SJCRH30 (cell line): ENCODE results near the gene PDS5B. TPM values are rescaled to one million over a fixed set of nuclear protein-coding genes. Genes with fewer than 3 reads are reported as not detected.

Experiments used
- DNase-seq, 2 experiments: peaks; one replicate each; pipeline ENCODE4 v3.0.0-alpha.2; 2015 to 2020
- H3K27ac ChIP-seq: fragments of 250-450 bp; sonication (Bioruptor Pico); 2 replicates; pipeline ENCODE4 v1.5.1; 2020; ENCODE audit warnings: mild to moderate bottlenecking, moderate library complexity
- H3K27me3 ChIP-seq: fragments of 250-450 bp; sonication (Bioruptor Pico); 2 replicates; pipeline ENCODE4 v1.5.1; 2020; ENCODE audit warnings: mild to moderate bottlenecking, moderate library complexity
- H3K36me3 ChIP-seq: fragments of 250-450 bp; sonication (Bioruptor Pico); 2 replicates; pipeline ENCODE4 v1.5.1; 2020; ENCODE audit warnings: mild to moderate bottlenecking, moderate library complexity
- H3K4me1 ChIP-seq: fragments of 250-450 bp; sonication (Bioruptor Pico); 2 replicates; pipeline ENCODE4 v1.5.1; 2020; ENCODE audit warnings: mild to moderate bottlenecking, moderate library complexity
- H3K4me3 ChIP-seq: fragments of 250-450 bp; sonication (Bioruptor Pico); 2 replicates; pipeline ENCODE4 v1.5.1; 2020; ENCODE audit warnings: mild to moderate bottlenecking, moderate library complexity
- H3K9me3 ChIP-seq: fragments of 250-450 bp; sonication (Bioruptor Pico); replicated peaks from 2 replicates; pipeline ENCODE4 v1.5.1; 2020; ENCODE audit warnings: mild to moderate bottlenecking, moderate library complexity
- total RNA-seq: library from RNA; depleted of rRNA; stranded (reverse); fragments of >200 nt; shearing (Covaris generic); gene quantifications from 2 replicates; pipeline ENCODE4 v1.2.3, GENCODE V29; 2014

PDS5B gene
- total RNA-seq, 1 experiment from 2014 or later = 83.7 TPM

DNA sequence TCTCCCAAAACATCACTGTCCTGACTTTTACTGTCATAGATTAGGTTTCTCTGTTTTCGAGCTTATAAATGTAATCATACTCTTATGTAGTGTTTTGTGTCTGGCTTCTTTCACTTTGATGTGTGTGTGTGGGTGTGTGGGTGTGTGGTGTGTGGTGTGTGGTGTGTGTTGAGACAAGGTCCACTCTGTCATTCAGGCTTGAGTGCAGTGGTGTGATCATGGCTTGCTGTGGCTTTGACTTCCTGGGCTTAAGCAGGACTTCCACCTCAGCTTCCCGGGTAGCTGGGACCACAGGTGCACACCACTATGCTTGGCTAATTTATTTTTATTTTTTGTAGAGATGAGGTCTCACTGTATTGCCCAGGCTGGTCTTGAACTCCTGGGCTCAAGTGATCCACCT, 59.6 kb downstream of the PDS5B start:
- no peak for DNase-seq
- no peak overlapping the region for H3K27ac ChIP-seq
- H3K9me3 ChIP-seq = no peaks in the 10 kb centered on the region
- H3K36me3 ChIP-seq = peaks cover 7% of the 10 kb centered on the region
- H3K4me3 ChIP-seq = no peak overlapping the region
- no peaks in the 10 kb centered on the region; the same call in 1 of the 2 replicates for H3K4me1 ChIP-seq
- no peaks in the 10 kb centered on the region for H3K27me3 ChIP-seq

DNA sequence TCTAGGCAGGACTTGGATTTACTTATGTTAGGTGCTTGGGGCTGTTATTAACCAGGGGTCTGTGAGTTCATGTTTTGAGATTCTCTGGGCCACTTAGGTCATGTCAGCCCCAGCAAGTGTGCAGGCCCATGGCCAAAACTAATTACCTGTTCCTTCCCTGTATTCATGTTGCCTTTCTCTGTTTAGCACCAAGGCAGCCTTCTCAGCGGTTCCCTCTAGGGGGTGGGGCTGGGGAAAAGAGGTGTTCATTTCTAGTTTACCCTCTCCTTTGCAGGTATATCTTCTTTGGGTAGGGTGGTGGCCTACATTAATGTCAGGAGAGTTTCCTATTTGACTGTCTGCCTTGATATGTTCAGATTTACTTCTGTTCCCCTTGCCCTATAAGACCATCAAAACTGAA, 61.7 kb downstream of the PDS5B start:
- no peak for DNase-seq
- no peaks in the 10 kb centered on the region for H3K27me3 ChIP-seq
- no peaks in the 10 kb centered on the region for H3K9me3 ChIP-seq
- no peak overlapping the region for H3K4me3 ChIP-seq
- H3K27ac ChIP-seq = no peak overlapping the region
- H3K4me1 ChIP-seq = no peaks in the 10 kb centered on the region; the same call in 1 of the 2 replicates
- H3K36me3 ChIP-seq = peaks cover 13% of the 10 kb centered on the region

DNA sequence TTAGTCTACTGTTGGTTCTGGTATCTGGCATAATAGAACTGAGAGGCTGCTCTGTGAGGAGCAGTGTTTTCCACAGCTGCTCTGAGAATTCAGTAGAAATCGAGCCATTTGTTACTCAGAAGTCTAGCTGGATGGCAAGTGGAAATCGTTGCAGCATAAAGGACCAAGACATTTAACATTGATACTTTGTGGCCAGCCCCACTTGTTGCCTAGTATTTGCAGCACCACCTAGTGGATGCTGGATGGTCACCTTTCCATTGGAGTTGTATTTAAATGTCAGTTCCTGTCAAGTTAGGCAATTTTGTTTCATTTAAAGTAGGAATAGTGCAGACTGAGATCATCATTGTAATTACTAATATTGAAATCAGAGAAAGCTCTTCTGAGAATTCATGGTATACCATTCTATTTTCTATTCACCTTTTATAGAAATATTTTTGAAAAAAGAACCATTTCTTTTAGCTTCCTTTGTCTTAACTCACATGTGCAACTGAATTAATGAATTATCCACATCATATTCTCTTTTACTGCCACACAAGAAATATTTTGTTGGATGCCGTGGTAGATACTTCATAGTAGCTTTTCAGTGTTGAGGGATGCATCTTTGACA, 64.6 kb downstream of the PDS5B start:
- H3K4me3 ChIP-seq = no peak overlapping the region
- DNase-seq = peak; percentile 63 to 85
- H3K27me3 ChIP-seq = no peaks in the 10 kb centered on the region
- peaks cover 8% of the 10 kb centered on the region for H3K9me3 ChIP-seq
- peaks cover 26% of the 10 kb centered on the region for H3K36me3 ChIP-seq
- no peaks in the 10 kb centered on the region; the same call in 1 of the 2 replicates for H3K4me1 ChIP-seq
- no peak overlapping the region for H3K27ac ChIP-seq

DNA sequence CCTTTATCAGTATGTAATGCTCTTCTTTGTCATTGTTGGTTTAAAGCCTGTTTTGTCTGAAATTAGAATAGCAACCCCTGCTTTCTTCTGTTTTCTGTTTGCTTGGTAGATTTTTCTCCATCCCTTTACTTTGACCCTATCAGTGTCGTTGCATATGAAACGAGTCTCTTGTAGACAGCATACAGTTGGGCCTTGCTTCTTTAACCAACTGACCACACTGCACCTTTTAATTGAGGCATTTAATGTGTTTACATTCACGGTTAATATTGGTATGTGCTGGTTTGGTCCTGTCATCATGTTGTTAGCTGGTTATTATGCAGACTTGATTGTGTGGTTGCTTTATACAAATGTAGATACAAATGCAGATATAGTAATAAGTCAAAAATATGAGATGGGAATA, 71.1 kb downstream of the PDS5B start:
- no peak for DNase-seq
- Histone ChIP-seq H3K4me1 (no peaks in the 10 kb centered on the region), H3K27ac (no peak overlapping the region), H3K27me3 (no peaks in the 10 kb centered on the region), H3K9me3 (peaks cover 20% of the 10 kb centered on the region), H3K4me3 (no peak overlapping the region), H3K36me3 (peaks cover 39% of the 10 kb centered on the region)

DNA sequence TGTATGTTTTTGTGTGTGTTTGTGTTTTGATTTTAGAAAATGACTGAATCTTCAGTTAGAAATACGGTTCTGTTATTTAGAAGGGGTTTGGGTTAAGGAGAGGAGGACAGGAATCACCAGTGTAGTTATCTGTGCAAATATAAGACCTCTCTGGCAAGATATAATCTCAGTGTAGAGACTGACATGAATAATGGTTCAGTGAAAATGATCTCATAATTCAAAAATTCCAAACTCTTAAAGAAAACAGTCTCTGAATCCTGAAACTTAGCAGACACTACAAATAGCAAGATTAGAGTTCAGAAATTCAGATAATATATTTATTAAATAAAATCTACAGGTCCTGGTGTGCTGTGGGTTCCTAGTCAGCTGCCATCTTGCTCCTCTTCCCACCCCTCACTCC, 73.5 kb downstream of the PDS5B start:
- Histone ChIP-seq H3K27ac (no peak overlapping the region), H3K9me3 (peaks cover 18% of the 10 kb centered on the region), H3K4me1 (no peaks in the 10 kb centered on the region), H3K36me3 (peaks cover 44% of the 10 kb centered on the region), H3K4me3 (no peak overlapping the region), H3K27me3 (no peaks in the 10 kb centered on the region)
- DNase-seq = no peak

DNA sequence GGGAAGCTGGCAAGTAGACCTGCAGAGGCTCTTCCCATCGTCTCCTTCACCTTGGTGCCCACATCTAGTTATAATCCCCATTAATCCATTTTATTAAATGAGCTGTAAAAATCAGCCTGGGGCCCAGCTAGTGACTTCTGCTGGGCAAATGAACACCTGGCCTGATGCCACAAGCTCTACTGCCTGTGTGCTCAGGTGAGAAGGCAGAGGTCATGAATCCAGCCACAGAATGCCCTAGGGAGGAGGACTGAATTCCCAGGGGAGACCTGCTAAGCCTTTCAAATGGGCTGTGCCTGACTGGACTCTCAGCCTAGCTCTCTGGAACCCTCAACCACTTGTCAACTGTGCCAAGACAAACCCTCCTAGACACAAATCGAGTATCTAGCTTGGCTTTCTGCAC, 74.0 kb downstream of the PDS5B start:
- no peak overlapping the region for H3K4me3 ChIP-seq
- H3K9me3 ChIP-seq = peaks cover 16% of the 10 kb centered on the region
- no peaks in the 10 kb centered on the region for H3K4me1 ChIP-seq
- no peaks in the 10 kb centered on the region for H3K27me3 ChIP-seq
- peaks cover 41% of the 10 kb centered on the region for H3K36me3 ChIP-seq
- no peak for DNase-seq
- no peak overlapping the region for H3K27ac ChIP-seq

DNA sequence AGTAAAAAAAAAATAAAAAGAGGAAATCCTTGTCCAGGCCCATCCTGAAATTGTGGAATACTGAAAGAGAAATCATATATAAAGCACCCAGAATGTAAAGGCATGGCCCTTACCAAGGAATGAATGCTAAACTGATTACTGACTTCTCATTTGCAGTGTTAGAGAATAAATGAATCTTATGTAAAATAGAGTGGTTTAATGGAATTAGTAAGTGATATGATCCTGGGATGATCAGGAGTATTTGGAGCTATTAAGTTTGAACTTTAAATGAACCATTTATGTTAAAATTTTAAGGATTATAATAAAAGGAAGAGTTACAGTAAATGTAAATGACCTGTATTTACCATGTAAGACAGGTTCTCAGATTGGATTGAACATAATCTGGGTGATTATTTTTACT, 75.4 kb downstream of the PDS5B start:
- no peak overlapping the region for H3K27ac ChIP-seq
- peaks cover 9% of the 10 kb centered on the region for H3K9me3 ChIP-seq
- H3K4me3 ChIP-seq = no peak overlapping the region
- DNase-seq = no peak
- H3K36me3 ChIP-seq = peaks cover 36% of the 10 kb centered on the region
- no peaks in the 10 kb centered on the region for H3K27me3 ChIP-seq
- H3K4me1 ChIP-seq = no peaks in the 10 kb centered on the region

DNA sequence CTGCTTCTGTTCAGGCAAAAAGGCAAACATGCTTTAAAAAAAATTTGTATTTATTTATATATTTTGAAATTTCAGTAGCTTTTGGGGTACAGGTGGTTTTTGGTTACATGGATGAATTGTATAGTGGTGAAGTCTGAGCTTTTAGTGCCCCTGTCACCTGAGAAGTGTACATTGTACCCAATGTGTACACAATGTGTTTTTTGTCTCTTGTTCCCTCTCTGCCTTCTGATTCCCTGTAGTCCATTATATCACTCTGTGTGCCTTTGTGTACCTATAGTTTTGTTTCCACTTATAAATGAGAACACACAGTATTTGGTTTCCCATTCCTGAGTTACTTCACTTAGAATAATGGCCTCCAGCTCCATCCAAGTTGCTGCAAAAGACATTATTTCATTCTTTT, 77.4 kb downstream of the PDS5B start:
- Histone ChIP-seq H3K4me3 (no peak overlapping the region), H3K4me1 (no peaks in the 10 kb centered on the region), H3K36me3 (peaks cover 46% of the 10 kb centered on the region), H3K27me3 (no peaks in the 10 kb centered on the region), H3K9me3 (no peaks in the 10 kb centered on the region), H3K27ac (no peak overlapping the region)
- DNase-seq = no peak

DNA sequence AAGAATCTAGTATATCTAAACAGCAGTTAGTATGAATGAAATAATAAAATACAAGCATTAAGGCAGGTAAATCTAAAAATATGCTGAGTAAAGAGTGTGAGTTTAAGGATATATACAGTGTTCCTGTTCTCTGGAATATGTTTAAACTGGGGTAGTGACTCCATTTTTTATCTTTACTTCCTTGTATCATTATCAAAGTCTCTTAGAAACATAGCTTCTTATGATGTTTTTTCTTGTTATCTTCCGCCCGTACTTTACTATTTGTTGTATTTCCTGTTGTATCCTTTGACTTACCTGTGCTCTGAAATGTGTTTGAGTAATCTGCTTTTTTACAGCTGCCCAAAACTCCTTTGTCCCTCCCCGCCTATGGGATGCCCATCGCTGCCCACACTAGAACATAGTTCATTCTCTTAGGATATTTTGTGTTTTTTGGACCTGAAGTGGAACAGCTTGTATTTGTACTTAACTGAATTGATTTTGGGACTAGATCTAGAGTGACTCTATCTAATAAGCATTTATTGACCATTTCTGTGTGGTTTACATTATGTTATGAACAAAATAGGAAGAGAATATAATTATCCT, 80.8 kb downstream of the PDS5B start:
- no peaks in the 10 kb centered on the region for H3K27me3 ChIP-seq
- DNase-seq = no peak
- H3K27ac ChIP-seq = no peak overlapping the region
- H3K9me3 ChIP-seq = no peaks in the 10 kb centered on the region
- no peak overlapping the region for H3K4me3 ChIP-seq
- peaks cover 52% of the 10 kb centered on the region for H3K36me3 ChIP-seq
- no peaks in the 10 kb centered on the region for H3K4me1 ChIP-seq

DNA sequence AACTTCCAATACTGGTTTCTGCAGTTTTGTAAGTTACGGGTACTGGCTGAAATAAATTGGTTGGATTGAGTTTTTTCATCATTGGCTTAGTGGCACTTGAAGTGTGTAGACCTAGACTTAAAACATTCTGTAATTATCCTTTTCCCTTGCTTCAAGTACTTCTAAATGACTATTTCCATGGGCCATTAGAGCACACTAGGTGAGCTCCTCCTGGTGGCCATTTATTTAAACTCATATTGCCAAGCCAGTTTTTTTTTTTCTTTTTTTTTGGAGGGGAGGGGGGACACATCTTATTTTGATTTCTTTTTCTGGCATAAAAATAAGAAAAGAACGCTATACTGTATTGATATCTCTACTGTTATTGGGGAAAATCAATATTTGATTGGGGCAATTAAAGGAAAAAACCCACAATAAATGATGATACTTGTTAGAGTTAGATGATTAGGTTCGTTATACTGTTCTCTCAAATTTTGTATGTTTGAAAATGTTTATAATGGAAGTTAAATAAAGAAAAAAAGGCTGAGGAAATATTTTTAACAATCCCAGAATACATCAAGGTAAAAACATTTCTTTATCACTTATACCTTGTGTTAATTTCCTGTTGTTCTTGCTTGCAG, 82.9 kb downstream of the PDS5B start:
- no peaks in the 10 kb centered on the region for H3K27me3 ChIP-seq
- no peaks in the 10 kb centered on the region for H3K9me3 ChIP-seq
- H3K4me3 ChIP-seq = no peak overlapping the region
- DNase-seq = peak; percentile 11 to 68
- H3K27ac ChIP-seq = no peak overlapping the region
- H3K4me1 ChIP-seq = no peaks in the 10 kb centered on the region
- H3K36me3 ChIP-seq = peaks cover 58% of the 10 kb centered on the region

DNA sequence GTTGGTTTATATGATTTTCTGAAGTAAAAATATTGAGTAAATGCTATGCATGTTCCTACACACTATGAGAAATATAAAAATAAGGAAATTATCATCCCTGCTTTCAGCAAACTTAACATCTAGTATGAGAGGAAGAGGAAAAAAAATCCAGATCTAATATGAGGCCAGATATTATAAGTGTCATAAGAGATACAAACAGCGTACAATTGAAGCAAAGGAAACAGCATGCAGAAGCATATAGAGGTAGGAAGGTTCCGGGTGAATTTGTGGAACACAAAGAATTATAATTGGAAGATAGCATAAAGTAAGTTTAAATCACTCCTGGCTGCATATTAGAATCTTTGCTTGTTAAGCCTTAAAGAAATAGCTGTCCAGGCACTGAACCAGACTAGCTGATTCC, 88.3 kb downstream of the PDS5B start:
- no peak for DNase-seq
- H3K9me3 ChIP-seq = no peaks in the 10 kb centered on the region
- peaks cover 79% of the 10 kb centered on the region for H3K36me3 ChIP-seq
- H3K4me1 ChIP-seq = no peaks in the 10 kb centered on the region
- H3K27me3 ChIP-seq = no peaks in the 10 kb centered on the region
- no peak overlapping the region for H3K4me3 ChIP-seq
- no peak overlapping the region for H3K27ac ChIP-seq

DNA sequence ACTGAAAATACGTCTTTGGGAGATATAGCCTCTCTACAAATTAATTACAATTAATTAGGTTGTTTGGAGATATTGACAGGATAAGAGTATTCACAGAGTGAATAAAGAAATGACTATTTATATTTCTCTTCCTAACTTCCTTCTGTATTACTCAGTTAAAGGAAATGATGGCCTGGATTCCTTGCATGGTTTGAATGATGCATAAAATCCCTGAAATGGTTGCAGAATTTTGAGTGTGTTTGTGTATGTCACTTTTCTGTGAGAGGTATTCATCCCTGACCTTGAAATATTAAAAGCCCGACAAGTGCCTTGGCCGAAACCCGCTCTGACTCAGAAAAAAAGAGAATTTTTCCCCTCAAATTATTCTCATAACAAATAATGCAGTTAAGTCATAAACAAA, 90.0 kb downstream of the PDS5B start:
- Histone ChIP-seq H3K9me3 (no peaks in the 10 kb centered on the region), H3K4me3 (no peak overlapping the region), H3K36me3 (peaks cover 82% of the 10 kb centered on the region), H3K4me1 (no peaks in the 10 kb centered on the region), H3K27me3 (no peaks in the 10 kb centered on the region), H3K27ac (no peak overlapping the region)
- DNase-seq = no peak

DNA sequence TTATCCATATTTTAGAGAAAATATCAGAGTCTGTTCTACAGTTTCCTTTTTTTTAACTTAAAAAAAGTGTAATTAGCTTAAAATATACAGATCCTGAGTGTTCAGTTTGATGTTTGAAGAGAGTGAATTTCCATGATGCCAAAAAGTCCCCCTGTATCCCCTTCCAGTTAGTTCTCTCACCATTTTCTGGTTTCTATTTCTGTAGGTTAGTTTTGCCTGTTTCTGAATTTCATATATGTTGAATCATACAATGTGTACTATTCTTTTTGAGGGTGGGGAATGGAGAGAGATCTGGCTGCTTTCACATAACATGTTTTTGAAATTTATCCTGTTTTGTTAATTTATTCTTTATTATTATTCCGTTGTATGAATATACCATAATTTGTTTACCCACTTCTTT, 95.9 kb downstream of the PDS5B start:
- DNase-seq = no peak
- peaks cover 67% of the 10 kb centered on the region for H3K36me3 ChIP-seq

DNA sequence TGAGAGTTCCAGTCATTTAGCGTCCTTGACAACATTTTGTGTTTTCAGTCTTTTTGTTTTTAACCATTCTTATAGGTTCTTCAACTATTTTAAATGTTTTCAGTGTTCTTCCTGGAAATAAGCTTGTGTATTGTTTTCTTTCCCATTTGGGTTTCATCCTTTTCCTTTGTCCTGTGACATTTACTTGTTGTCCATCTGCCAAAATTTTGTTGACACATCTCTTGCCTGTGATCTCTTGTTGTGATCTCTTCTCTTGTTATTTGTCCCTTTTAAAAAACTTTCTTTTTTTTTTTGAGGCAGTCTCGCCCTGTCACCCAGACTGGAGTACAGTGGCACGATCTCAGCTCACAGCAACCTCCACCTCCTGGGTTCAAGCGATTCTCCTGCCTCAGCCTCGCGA, 96.5 kb downstream of the PDS5B start:
- Histone ChIP-seq H3K27me3 (no peaks in the 10 kb centered on the region), H3K27ac (no peak overlapping the region), H3K4me1 (no peaks in the 10 kb centered on the region), H3K9me3 (no peaks in the 10 kb centered on the region), H3K36me3 (peaks cover 64% of the 10 kb centered on the region), H3K4me3 (no peak overlapping the region)
- no peak for DNase-seq

More for the DNA sequence above, 95.9 kb downstream of the PDS5B start:
- no peaks in the 10 kb centered on the region for H3K4me1 ChIP-seq
- no peak overlapping the region for H3K4me3 ChIP-seq
- H3K27ac ChIP-seq = no peak overlapping the region
- no peaks in the 10 kb centered on the region for H3K9me3 ChIP-seq
- H3K27me3 ChIP-seq = no peaks in the 10 kb centered on the region

DNA sequence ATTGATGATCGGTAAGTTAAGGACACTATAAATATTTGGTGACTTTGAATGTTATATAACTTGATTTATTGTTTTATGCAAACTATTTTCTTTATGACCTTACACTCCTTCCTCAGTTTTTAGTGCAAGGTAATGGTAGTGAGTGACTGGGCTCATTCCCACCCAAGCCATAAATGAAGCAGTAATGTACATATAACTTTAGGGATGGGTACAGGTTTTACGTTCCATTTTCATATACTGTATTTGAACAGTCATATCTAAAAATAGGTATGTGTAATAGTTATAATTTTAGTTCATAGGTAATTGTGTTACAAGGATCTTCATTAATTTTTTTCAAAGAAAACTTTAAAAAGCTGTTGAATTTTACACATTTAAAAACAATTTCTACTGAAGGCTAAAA, 101.0 kb downstream of the PDS5B start:
- Histone ChIP-seq H3K27me3 (no peaks in the 10 kb centered on the region), H3K4me1 (no peaks in the 10 kb centered on the region), H3K9me3 (no peaks in the 10 kb centered on the region), H3K36me3 (peaks cover 51% of the 10 kb centered on the region), H3K4me3 (no peak overlapping the region), H3K27ac (no peak overlapping the region)
- DNase-seq = no peak
